HepG2 (cell line): ENCODE measurements around the gene CAD. TPM values are rescaled to one million over a fixed set of nuclear protein-coding genes. Genes with fewer than 3 reads are reported as not detected.
A peak's percentile ranks its signal among the peaks of the same experiment; 100 is the strongest.

Source experiments
- AKAP8 ChIP-seq: sonication (generic); formaldehyde crosslinking; IDR thresholded peaks from 2 replicates; pipeline ENCODE4 v1.5.1; 2020; ENCODE audit warnings: mild to moderate bottlenecking, missing genetic modification reagents
- ARID2 ChIP-seq: sonication (generic); formaldehyde crosslinking; IDR thresholded peaks from 2 replicates; pipeline ENCODE4 v1.8.1; 2022; ENCODE audit warnings: mild to moderate bottlenecking, missing genetic modification reagents, borderline replicate concordance
- CBX5 ChIP-seq: sonication (generic); formaldehyde crosslinking; IDR thresholded peaks from 2 replicates; pipeline ENCODE4 v1.4.0; 2020; ENCODE audit warnings: missing genetic modification reagents, borderline replicate concordance
- FOXO1 ChIP-seq: sonication (generic); formaldehyde crosslinking; IDR thresholded peaks from 2 replicates; pipeline ENCODE4 v1.4.0; 2020; ENCODE audit warnings: missing genetic modification reagents
- HDAC6 ChIP-seq: fragments of 200-600 bp; sonication (generic); IDR thresholded peaks from 2 replicates; pipeline ENCODE4 v1.7.0; 2017; ENCODE audit warnings: mild to moderate bottlenecking, antibody characterized with exemption, low read length, low read depth
- HHEX ChIP-seq: IDR thresholded peaks from 2 replicates; pipeline ENCODE4 v1.6.1; 2016; ENCODE audit warnings: control low read depth
- MIER3 ChIP-seq: IDR thresholded peaks from 2 replicates; pipeline ENCODE4 v1.6.1; 2016; ENCODE audit warnings: missing compliant biosample characterization, borderline replicate concordance
- MLLT10 ChIP-seq: sonication (generic); formaldehyde crosslinking; IDR thresholded peaks from 2 replicates; pipeline ENCODE4 v1.4.0; 2020; ENCODE audit warnings: missing genetic modification reagents
- MTA1 ChIP-seq: sonication (generic); formaldehyde crosslinking; IDR thresholded peaks from 2 replicates; pipeline ENCODE4 v1.4.0; 2020; ENCODE audit warnings: missing genetic modification reagents, mild to moderate bottlenecking, borderline replicate concordance
- MTF1 ChIP-seq: sonication (generic); formaldehyde crosslinking; IDR thresholded peaks from 2 replicates; pipeline ENCODE4 v1.5.0; 2020; ENCODE audit warnings: missing genetic modification reagents
- NR1H2 ChIP-seq: sonication (generic); formaldehyde crosslinking; IDR thresholded peaks from 2 replicates; pipeline ENCODE4 v1.8.1; 2022; ENCODE audit warnings: low read depth, missing genetic modification reagents, borderline replicate concordance
- NR2F6 ChIP-seq, 2 experiments: IDR thresholded peaks; 2 replicates each; pipeline ENCODE4 v1.6.1; 2016; ENCODE audit warnings: antibody characterized with exemption in 1 of 2, mild to moderate bottlenecking in 1 of 2
- PHB2 ChIP-seq: fragments of 450-650 bp; IDR thresholded peaks from 2 replicates; pipeline ENCODE4 v1.6.1; 2018; ENCODE audit not compliant: partially characterized antibody
- PHF21A ChIP-seq: sonication (generic); formaldehyde crosslinking; IDR thresholded peaks from 2 replicates; pipeline ENCODE4 v1.5.0; 2020; ENCODE audit warnings: mild to moderate bottlenecking, missing genetic modification reagents
- SIX4 ChIP-seq: sonication (generic); formaldehyde crosslinking; IDR thresholded peaks from 2 replicates; pipeline ENCODE4 v1.4.0; 2020; ENCODE audit warnings: missing genetic modification reagents
- TARDBP ChIP-seq: sonication (generic); formaldehyde crosslinking; IDR thresholded peaks from 2 replicates; pipeline ENCODE4 v1.8.0; 2022; ENCODE audit warnings: mild to moderate bottlenecking, missing genetic modification reagents
- TEAD3 ChIP-seq: optimal IDR thresholded peaks from 2 replicates; pipeline ENCODE3; 2016; ENCODE audit warnings: borderline replicate concordance
- ZBTB7B ChIP-seq: sonication (generic); formaldehyde crosslinking; IDR thresholded peaks from 2 replicates; pipeline ENCODE4 v1.4.0; 2020; ENCODE audit warnings: missing genetic modification reagents
- ZC3H13 ChIP-seq: sonication (generic); formaldehyde crosslinking; IDR thresholded peaks from 2 replicates; pipeline ENCODE4 v1.8.1; 2023; ENCODE audit warnings: mild to moderate bottlenecking, missing genetic modification reagents, moderate library complexity
- ZFP62 ChIP-seq: sonication (generic); formaldehyde crosslinking; IDR thresholded peaks from 2 replicates; pipeline ENCODE4 v1.4.0; 2020; ENCODE audit warnings: missing genetic modification reagents
- ZKSCAN1 ChIP-seq: fragments of 150-350 bp; IDR thresholded peaks from 2 replicates; pipeline ENCODE4 v1.6.1; 2014; ENCODE audit warnings: low read length
- ZNF503 ChIP-seq: sonication (generic); formaldehyde crosslinking; IDR thresholded peaks from 2 replicates; pipeline ENCODE4 v1.4.0; 2020; ENCODE audit warnings: missing genetic modification reagents
- ZNF564 ChIP-seq: sonication (generic); formaldehyde crosslinking; IDR thresholded peaks from 2 replicates; pipeline ENCODE4 v1.8.1; 2023; ENCODE audit warnings: mild to moderate bottlenecking, missing genetic modification reagents
- ZNF660 ChIP-seq: sonication (generic); formaldehyde crosslinking; IDR thresholded peaks from 2 replicates; pipeline ENCODE4 v1.5.1; 2020; ENCODE audit warnings: mild to moderate bottlenecking, low read depth, missing genetic modification reagents, borderline replicate concordance
- ZNF7 ChIP-seq: IDR thresholded peaks from 2 replicates; pipeline ENCODE4 v1.6.1; 2016; ENCODE audit warnings: missing biosample characterization, missing genetic modification reagents
- ZNF766 ChIP-seq: sonication (generic); formaldehyde crosslinking; IDR thresholded peaks from 2 replicates; pipeline ENCODE4 v1.5.0; 2020; ENCODE audit warnings: missing genetic modification reagents, borderline replicate concordance
- ZNF841 ChIP-seq: sonication (generic); formaldehyde crosslinking; IDR thresholded peaks from 2 replicates; pipeline ENCODE4 v1.8.1; 2023; ENCODE audit warnings: missing genetic modification reagents, borderline replicate concordance
- ZSCAN29 ChIP-seq: sonication (generic); formaldehyde crosslinking; conservative IDR thresholded peaks from 2 replicates; pipeline ENCODE4 v1.4.0; 2020; ENCODE audit warnings: mild to moderate bottlenecking, missing genetic modification reagents
- ZSCAN31 ChIP-seq: sonication (generic); formaldehyde crosslinking; IDR thresholded peaks from 2 replicates; pipeline ENCODE4 v1.5.0; 2020; ENCODE audit warnings: low read depth, mild to moderate bottlenecking, missing genetic modification reagents
- polyA plus RNA-seq, 8 experiments: library from polyadenylated mRNA; depleted of rRNA in 3 of 8; stranded (reverse) in 7 of 8; unstranded in 1 of 8; fragments of >200 nt; fragmentation: Illumina TruSeq in 4 of 8; extraction: Trizol in 4 of 8; gene quantifications; 2 replicates each; pipeline versions ENCODE4 v1.2.1 to v1.2.3, GENCODE V29; 2011 to 2016; ENCODE audit warnings: low read depth in 4 of 8, missing spikeins in 1 of 8, mixed read lengths in 1 of 8; ENCODE audit not compliant: insufficient read depth in 1 of 8
- total RNA-seq, 5 experiments: library from RNA; depleted of rRNA; stranded (reverse); fragments of >200 nt; fragmentation: Illumina TruSeq; extraction: Trizol; gene quantifications; 2 replicates each; pipeline ENCODE4 v1.2.3, GENCODE V29; 2016; ENCODE audit warnings: low read depth in 1 of 5
- TF ChIP-seq, protein P1 (sequence below): sonication (generic); formaldehyde crosslinking; IDR thresholded peaks from 2 replicates; pipeline ENCODE4 v1.8.1; 2023; ENCODE audit warnings: mild to moderate bottlenecking, missing genetic modification reagents
- TF ChIP-seq, protein P2 (sequence below): sonication (generic); formaldehyde crosslinking; IDR thresholded peaks from 2 replicates; pipeline ENCODE4 v1.4.0; 2020; ENCODE audit warnings: low read depth, mild to moderate bottlenecking, missing genetic modification reagents

Gene CAD
- total and polyA plus RNA-seq, 2 of the 13 experiments (the other 11 are each of a cell fraction or from before 2014, with no cell fraction given), result 21.7 to 37.0 TPM

DNA sequence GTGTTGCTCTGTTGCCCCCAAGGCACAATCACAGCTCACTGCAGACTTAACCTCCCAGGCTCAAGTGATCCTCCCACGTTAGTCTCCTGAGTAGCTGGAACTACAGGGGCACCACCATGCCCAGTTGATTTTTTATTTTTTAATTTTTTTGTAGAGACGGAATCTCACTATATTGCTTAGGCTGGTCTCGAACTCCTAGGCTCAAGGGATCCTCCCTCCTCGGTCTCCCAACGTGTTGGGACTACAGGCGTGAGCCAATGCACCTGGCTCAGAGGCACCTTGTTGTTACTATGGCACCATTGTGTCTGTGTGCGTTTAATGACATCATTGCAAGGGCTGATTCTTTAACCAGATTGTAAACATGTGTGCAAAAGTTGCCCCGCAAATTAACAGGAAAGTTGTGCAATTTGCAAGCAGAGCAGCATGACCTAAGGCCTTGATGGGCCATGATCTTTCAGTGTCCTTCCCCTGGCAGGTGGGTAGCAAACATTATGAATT lies 45.8 kb upstream of the CAD start (continued):
- TF ChIP-seq ZNF564 (CRISPR knock-in tag), result no peak
- no peak for TF ChIP-seq ZNF660
- TF ChIP-seq ZSCAN31 (CRISPR knock-in tag), result no peak
- TF ChIP-seq TEAD3 (CRISPR knock-in tag), result peak; percentile 86
- TF ChIP-seq NR1H2 (CRISPR knock-in tag), result no peak
- TF ChIP-seq ARID2, result no peak
- peak; percentile 95; the same call in 1 of the 2 replicates for TF ChIP-seq CBX5
- peak; percentile 99 for TF ChIP-seq FOXO1 (CRISPR knock-in tag)
- TF ChIP-seq HDAC6, result no peak
- no peak for TF ChIP-seq ZNF841
- TF ChIP-seq ZNF503 (CRISPR knock-in tag), result peak; percentile 82; the same call in 1 of the 2 replicates
- peak; percentile 72; the same call in 1 of the 2 replicates for TF ChIP-seq ZC3H13
- TF ChIP-seq TARDBP (CRISPR knock-in tag), result peak; percentile 94; the same call in 1 of the 2 replicates
- TF ChIP-seq HHEX (CRISPR knock-in tag), result no peak
- TF ChIP-seq ZFP62 (CRISPR knock-in tag), result no peak
- TF ChIP-seq PHF21A (CRISPR knock-in tag), result peak; percentile 87
- TF ChIP-seq, protein P1, sequence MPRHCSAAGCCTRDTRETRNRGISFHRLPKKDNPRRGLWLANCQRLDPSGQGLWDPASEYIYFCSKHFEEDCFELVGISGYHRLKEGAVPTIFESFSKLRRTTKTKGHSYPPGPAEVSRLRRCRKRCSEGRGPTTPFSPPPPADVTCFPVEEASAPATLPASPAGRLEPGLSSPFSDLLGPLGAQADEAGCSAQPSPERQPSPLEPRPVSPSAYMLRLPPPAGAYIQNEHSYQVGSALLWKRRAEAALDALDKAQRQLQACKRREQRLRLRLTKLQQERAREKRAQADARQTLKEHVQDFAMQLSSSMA, result no peak
- TF ChIP-seq PHB2, result no peak
- TF ChIP-seq MLLT10 (CRISPR knock-in tag), result no peak
- no peak for TF ChIP-seq MTF1 (CRISPR knock-in tag)
- TF ChIP-seq ZNF766 (CRISPR knock-in tag), result no peak
- peak; percentile 80; the same call in 1 of the 2 replicates for TF ChIP-seq SIX4
- TF ChIP-seq ZKSCAN1, result peak; percentile 76
- 0 out of 2 replicates have a peak, but pooled peaks have one; percentile 23 for TF ChIP-seq ZBTB7B
- no peak for TF ChIP-seq MTA1 (CRISPR knock-in tag)
- TF ChIP-seq MIER3, result peak; percentile 99; the same call in 1 of the 2 replicates
- TF ChIP-seq, protein P2, sequence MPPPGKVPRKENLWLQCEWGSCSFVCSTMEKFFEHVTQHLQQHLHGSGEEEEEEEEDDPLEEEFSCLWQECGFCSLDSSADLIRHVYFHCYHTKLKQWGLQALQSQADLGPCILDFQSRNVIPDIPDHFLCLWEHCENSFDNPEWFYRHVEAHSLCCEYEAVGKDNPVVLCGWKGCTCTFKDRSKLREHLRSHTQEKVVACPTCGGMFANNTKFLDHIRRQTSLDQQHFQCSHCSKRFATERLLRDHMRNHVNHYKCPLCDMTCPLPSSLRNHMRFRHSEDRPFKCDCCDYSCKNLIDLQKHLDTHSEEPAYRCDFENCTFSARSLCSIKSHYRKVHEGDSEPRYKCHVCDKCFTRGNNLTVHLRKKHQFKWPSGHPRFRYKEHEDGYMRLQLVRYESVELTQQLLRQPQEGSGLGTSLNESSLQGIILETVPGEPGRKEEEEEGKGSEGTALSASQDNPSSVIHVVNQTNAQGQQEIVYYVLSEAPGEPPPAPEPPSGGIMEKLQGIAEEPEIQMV (CRISPR knock-in tag), result no peak
- TF ChIP-seq ZSCAN29 (CRISPR knock-in tag), result no peak
- TF ChIP-seq NR2F6 (IDR thresholded peaks at IDR 0.05), result peak; percentile 90
- TF ChIP-seq NR2F6 (CRISPR knock-in tag; IDR thresholded peaks at IDR 0.05), result peak; percentile 96
- peak; percentile 53; the same call in 1 of the 2 replicates for TF ChIP-seq AKAP8 (CRISPR knock-in tag)
- TF ChIP-seq ZNF7, result no peak; the same call in 1 of the 2 replicates
